ENCODE measurements around the gene CCDC187.

DNA sequence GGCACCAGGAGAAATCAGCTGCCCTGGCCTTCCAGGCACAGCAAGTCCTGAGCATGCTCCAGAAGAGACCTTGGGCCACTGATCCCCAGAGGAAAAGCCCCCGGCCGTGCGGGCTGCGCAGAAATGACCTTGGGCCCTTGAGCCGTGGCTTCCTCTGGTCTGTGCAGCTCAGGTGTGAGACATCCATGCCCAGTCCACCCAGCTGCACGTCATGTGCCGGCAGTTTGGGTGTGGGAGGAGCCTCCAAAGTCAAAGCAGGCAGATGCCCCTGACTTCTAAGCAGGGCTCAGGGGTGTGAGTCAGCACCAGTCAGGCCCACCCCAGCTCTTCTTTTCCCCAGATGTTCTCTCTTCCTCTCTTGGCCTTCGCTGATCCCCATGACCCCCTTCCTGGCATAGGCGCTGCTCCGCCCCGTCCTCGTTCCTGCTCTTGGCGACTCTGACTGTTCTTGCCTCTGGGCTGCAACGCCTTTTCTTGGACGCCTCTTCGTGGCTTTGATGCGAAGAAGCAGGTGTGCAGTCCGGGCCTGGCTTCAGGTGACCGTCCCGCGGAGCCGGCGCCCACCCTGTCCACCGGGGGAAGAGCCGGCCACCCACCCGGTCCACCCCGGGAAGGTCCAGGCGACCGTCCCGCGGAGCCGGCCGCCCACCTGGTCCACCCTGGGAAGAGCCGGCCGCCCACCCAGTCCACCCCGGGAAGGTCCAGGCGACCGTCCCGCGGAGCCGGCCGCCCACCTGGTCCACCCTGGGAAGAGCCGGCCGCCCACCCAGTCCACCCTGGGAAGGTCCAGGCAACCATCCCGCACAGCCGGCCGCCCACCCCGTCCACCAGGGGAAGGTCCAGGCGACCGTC, 52.4 kb downstream of the CCDC187 start:
- TF ChIP-seq CTCF (IDR thresholded peaks at IDR 0.05), result no peak
- no peak for TF ChIP-seq POLR2A (IDR thresholded peaks at IDR 0.05)
